ENCODE data around the gene FAM120B. TPM values are rescaled to one million over a fixed set of nuclear protein-coding genes. Genes with fewer than 3 reads are reported as not detected.

The FAM120B gene
- total RNA-seq, 4 donors from 2014 or later: 21.8 to 25.7 (median 22.7) TPM

- DNase-seq (ENCODE audit: low spot score in 2 of 2): no peak
- no peak overlapping the region for H3K4me3 ChIP-seq (ENCODE audit: low read depth, poor library complexity, severe bottlenecking)
- 79 to 85% methylated on average over 1 of the region's 1 CpG for WGBS, 2 donors
- intact Hi-C loops (cut with DNase I; ENCODE audit: low total_unique reads): no loop called here
- TF ChIP-seq CTCF (IDR thresholded peaks at IDR 0.05) (no peak), POLR2A (IDR thresholded peaks at IDR 0.05) (no peak)
Observed at GRCh38 chr6:170308761-170309160, 2.2 kb downstream of the FAM120B start.

GRCh38 chr6:170311696-170312095, 5.1 kb downstream of the FAM120B start:
- no peak overlapping the region for H3K4me3 ChIP-seq (ENCODE audit: low read depth, poor library complexity, severe bottlenecking)
- TF ChIP-seq CTCF (IDR thresholded peaks at IDR 0.05) (no peak), POLR2A (IDR thresholded peaks at IDR 0.05) (no peak)
- 76 to 82% methylated on average over 5 of the region's 5 CpGs for WGBS, 2 donors
- no peak for DNase-seq (ENCODE audit: low spot score in 2 of 2)
- intact Hi-C loops (cut with DNase I; ENCODE audit: low total_unique reads): no loop called here

- H3K4me3 ChIP-seq (ENCODE audit: low read depth, poor library complexity, severe bottlenecking): no peak overlapping the region
- no peak for TF ChIP-seq POLR2A (IDR thresholded peaks at IDR 0.05)
- no peak for TF ChIP-seq CTCF (IDR thresholded peaks at IDR 0.05)
- 89 to 92% methylated on average over 2 of the region's 2 CpGs for WGBS, 2 donors
- DNase-seq (ENCODE audit: low spot score in 2 of 2): no peak
- intact Hi-C loops (cut with DNase I; ENCODE audit: low total_unique reads): no loop called here
Observed at GRCh38 chr6:170312876-170313275, 6.3 kb downstream of the FAM120B start.

GRCh38 chr6:170313716-170314295, 7.2 kb downstream of the FAM120B start:
- no peak for DNase-seq (ENCODE audit: low spot score in 2 of 2)
- intact Hi-C loops (cut with DNase I; ENCODE audit: low total_unique reads): no loop called here
- TF ChIP-seq POLR2A (IDR thresholded peaks at IDR 0.05): no peak
- TF ChIP-seq CTCF (IDR thresholded peaks at IDR 0.05): no peak
- 88 to 94% methylated on average over 6 of the region's 6 CpGs for WGBS, 2 donors
- no peak overlapping the region for H3K4me3 ChIP-seq (ENCODE audit: low read depth, poor library complexity, severe bottlenecking)

- no peak for TF ChIP-seq CTCF (IDR thresholded peaks at IDR 0.05)
- TF ChIP-seq POLR2A (IDR thresholded peaks at IDR 0.05): no peak
- no peak for DNase-seq (ENCODE audit: low spot score in 2 of 2)
- WGBS, 2 donors: 77 to 81% methylated on average over 5 of the region's 5 CpGs
- intact Hi-C loops (cut with DNase I; ENCODE audit: low total_unique reads): no loop called here
- H3K4me3 ChIP-seq (ENCODE audit: low read depth, poor library complexity, severe bottlenecking): no peak overlapping the region
Observed at GRCh38 chr6:170314983-170315382, 8.4 kb downstream of the FAM120B start.

GRCh38 chr6:170316071-170316470, 9.5 kb downstream of the FAM120B start:
- intact Hi-C loops (cut with DNase I; ENCODE audit: low total_unique reads): no loop called here
- no peak overlapping the region for H3K4me3 ChIP-seq (ENCODE audit: low read depth, poor library complexity, severe bottlenecking)
- DNase-seq (ENCODE audit: low spot score in 2 of 2): no peak
- TF ChIP-seq POLR2A (IDR thresholded peaks at IDR 0.05) (no peak), CTCF (IDR thresholded peaks at IDR 0.05) (no peak)
- 94 to 95% methylated on average over 4 of the region's 4 CpGs for WGBS, 2 donors
